Measurements from ENCODE around the gene FBXL17. TPM values are rescaled to one million over a fixed set of nuclear protein-coding genes. Genes with fewer than 3 reads are reported as not detected.

FBXL17 gene
- total RNA-seq, 1 donor from 2014 or later = 4.2 TPM

DNA sequence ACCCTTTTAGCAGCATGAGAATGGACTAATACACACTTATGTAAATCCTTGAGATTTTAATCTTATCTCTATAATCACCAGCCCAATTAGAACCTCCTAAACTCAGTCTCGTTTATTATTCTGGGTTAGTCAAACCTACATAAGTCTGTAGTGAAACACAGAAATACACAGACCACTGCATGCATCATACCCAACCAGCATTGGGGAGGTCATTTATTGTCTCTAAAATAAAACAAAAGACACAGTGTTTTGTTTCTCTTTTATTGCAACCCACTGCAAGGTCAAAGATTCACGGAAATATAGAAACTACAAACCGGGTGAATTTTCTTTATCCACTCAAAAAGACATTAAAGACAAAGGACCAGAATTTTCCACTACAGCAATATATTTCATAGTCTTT, 523.1 kb downstream of the FBXL17 start:
- no peak for DNase-seq (ENCODE audit: low read depth)
- no peak for TF ChIP-seq CTCF (conservative IDR thresholded peaks at IDR 0.05; ENCODE audit: low read depth, low read length)
- no peak overlapping the region for H3K4me3 ChIP-seq (ENCODE audit: low read depth, low read length)

GRCh38 chr5:107858324-107858723, 523.6 kb downstream of the FBXL17 start:
- no peak overlapping the region for H3K4me3 ChIP-seq (ENCODE audit: low read depth, low read length)
- DNase-seq (ENCODE audit: low read depth) = no peak
- no peak for TF ChIP-seq CTCF (conservative IDR thresholded peaks at IDR 0.05; ENCODE audit: low read depth, low read length)

DNA sequence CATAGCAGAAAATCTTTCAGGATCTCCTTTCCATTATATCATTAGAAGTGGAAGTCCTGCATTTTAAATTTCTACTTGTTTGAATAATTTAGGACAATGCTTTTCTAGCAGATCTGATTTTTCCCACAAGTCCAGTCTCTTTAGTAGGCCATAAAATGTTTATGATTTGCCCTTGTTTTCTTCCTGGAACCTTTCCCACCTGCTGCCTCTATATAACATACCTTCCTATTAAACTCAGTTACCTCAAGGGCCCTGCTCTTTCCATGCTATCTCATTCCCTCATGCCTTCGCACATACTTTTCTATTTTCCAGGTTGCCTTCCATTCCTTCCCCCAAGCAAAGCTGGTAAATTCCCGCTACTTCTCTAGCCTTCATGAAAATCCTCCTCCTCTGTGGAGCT, 524.1 kb downstream of the FBXL17 start:
- TF ChIP-seq CTCF (conservative IDR thresholded peaks at IDR 0.05; ENCODE audit: low read depth, low read length) = no peak
- no peak overlapping the region for H3K4me3 ChIP-seq (ENCODE audit: low read depth, low read length)
- no peak for DNase-seq (ENCODE audit: low read depth)

GRCh38 chr5:107855171-107855570, 526.7 kb downstream of the FBXL17 start:
- TF ChIP-seq CTCF (conservative IDR thresholded peaks at IDR 0.05; ENCODE audit: low read depth, low read length) = peak; percentile 8
- DNase-seq (ENCODE audit: low read depth) = no peak
- H3K4me3 ChIP-seq (ENCODE audit: low read depth, low read length) = no peak overlapping the region

GRCh38 chr5:107853696-107854095, 528.2 kb downstream of the FBXL17 start:
- no peak overlapping the region for H3K4me3 ChIP-seq (ENCODE audit: low read depth, low read length)
- TF ChIP-seq CTCF (conservative IDR thresholded peaks at IDR 0.05; ENCODE audit: low read depth, low read length) = no peak
- DNase-seq (ENCODE audit: low read depth) = no peak

GRCh38 chr5:107853031-107853430, 528.9 kb downstream of the FBXL17 start:
- no peak for DNase-seq (ENCODE audit: low read depth)
- no peak overlapping the region for H3K4me3 ChIP-seq (ENCODE audit: low read depth, low read length)
- no peak for TF ChIP-seq CTCF (conservative IDR thresholded peaks at IDR 0.05; ENCODE audit: low read depth, low read length)

DNA sequence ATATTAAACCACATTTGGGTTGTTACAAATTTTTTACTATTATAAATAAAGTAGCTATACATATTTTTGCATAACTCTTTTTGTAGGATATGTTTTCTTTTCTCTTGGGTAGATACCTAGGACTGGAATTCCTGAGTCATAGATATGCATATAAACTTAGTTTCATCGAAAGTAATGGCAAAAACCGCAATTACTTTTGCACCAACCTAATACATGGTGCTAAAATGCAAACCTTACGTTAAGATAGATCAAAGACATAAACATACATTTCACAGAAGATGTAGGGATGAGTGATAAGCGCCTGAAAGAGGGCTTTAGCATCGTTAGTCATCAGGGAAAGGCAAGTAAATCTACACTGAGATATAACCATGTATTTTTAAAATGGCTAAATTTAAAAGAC, 532.8 kb downstream of the FBXL17 start:
- TF ChIP-seq CTCF (conservative IDR thresholded peaks at IDR 0.05; ENCODE audit: low read depth, low read length) = no peak
- no peak for DNase-seq (ENCODE audit: low read depth)
- H3K4me3 ChIP-seq (ENCODE audit: low read depth, low read length) = no peak overlapping the region

All from epithelial cell of proximal tubule (primary cell).